ENCODE measurements around the gene A2ML1.
"Not testable (repeated sequence)": the region's sequence is repeated elsewhere in the genome, so short reads cannot be mapped to it uniquely, and the experiment has no call there.

The A2ML1 gene

DNA sequence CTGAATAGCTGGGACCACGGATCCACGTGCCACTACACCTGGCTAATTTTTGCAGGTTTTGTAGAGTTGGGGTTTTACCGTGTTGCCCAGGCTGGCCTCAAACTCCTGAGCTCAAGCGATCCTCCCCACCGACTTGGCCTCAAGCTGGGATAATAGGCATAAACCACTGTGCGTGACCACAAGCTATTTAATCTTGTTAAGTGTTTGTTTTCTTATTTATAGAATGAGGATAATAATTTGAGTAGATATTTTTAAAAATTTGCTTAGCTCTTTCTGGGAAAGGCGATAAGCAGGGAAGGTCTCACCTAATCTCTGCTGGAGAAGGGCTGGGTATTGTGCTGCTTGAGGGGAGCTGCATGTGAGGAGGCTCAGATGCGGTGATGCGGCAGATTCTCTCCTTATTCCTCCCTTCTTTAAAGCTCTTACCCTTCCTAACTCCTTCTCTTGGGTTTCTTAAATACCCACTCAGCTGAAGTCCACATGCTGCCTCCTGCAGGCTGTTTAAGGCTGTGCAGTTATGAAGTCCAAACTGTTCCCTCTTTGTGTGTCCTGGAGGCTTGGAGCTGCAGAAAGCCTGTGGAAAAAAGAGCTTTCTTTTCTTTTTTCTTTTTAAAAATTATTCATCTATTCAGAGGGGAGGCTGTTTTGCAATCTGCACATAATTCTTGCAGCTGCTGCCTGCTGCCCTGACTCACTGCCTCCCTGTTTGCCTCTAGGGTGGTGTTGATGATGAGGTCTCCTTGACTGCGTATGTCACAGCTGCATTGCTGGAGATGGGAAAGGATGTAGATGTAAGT is 37.9 kb downstream of the A2ML1 start:
- peak; percentile 20 for DNase-seq

DNA sequence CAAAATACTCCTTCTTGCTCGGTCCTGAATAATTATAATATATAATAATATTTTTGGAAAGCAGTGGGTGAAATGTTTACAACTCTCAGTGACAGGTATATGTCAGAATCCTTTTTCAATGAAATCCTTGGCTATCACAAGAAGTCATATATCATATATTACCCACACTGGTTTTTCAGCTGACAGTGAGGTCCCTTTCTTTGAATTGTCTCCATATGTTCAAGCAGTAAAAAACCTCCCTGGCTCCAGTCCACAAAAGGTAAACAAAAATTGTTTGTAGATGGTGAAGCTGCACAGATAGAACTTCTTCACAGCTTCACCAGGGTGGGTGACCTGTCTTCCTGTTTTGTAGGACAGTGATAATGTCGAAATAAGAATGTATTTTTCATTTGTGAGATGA is 44.0 kb downstream of the A2ML1 start:
- DNase-seq, result no peak

DNA sequence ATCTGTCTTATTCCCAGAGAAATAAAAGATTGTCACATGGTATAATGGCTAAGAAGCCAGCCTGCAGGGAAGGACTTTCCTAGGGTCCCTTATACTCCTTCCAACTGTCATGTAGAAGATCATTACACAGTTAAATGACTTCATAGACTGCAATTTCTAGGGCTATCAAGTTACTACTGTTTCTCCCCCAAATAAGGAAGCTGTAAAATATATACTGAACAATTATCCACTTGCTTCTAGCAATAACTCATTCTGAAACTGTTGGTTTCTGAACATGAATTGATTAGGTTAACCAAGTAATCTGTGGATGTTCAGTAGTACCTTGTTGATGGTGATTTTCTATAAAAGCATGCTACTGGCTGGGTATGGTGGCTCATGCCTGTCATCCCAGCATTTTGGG is 44.6 kb downstream of the A2ML1 start:
- no peak for DNase-seq

DNA sequence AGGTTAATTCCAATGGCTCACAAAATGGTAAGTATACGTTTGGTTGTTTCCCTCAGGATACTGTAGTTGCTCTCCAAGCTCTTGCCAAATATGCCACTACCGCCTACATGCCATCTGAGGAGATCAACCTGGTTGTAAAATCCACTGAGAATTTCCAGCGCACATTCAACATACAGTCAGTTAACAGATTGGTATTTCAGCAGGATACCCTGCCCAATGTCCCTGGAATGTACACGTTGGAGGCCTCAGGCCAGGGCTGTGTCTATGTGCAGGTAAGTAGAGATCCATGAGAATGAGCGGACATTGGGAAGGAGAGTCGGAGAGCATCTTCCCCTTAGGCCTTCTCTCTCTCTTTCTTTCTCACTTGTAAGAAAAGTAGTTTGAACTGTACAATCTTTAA is 45.4 kb downstream of the A2ML1 start:
- no peak for DNase-seq

DNA sequence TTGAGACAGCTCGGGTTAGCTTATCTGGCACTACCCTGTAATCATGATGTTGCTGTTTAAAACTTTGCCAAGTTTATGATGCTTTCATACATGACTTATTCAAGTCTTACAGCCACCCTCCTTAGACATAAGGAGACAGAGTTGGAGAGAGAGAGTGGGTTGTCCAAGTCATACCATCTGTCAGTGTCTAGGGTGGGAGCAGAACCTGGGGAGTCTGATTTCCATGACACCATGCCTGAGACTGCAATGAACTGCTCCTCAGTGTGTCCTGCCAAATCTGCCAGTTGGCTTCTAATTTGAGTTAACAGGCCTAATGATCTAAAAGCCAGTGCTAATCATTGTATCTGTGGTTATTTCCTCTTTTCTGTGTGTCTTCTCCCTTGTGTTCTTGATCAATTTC is 48.2 kb downstream of the A2ML1 start:
- DNase-seq, result no peak

DNA sequence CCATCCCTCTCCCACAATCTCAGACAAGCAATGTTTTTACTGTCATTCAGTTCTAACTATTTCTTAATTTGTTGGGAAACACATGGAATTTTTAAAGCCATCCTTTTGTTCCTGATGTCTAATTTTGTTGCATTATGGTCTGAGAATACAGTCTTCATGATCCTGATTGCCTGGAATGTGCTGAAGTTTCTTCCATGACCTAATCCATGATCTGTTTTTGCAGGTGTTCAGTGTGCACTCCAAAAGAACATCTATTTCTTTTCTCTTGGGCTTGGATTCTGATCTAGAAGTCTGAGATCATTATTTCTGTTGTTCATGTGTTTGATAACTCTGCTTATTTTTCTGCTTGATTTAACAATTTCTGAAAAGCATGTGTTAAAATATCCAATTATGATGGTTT is 48.6 kb downstream of the A2ML1 start:
- no peak for DNase-seq

DNA sequence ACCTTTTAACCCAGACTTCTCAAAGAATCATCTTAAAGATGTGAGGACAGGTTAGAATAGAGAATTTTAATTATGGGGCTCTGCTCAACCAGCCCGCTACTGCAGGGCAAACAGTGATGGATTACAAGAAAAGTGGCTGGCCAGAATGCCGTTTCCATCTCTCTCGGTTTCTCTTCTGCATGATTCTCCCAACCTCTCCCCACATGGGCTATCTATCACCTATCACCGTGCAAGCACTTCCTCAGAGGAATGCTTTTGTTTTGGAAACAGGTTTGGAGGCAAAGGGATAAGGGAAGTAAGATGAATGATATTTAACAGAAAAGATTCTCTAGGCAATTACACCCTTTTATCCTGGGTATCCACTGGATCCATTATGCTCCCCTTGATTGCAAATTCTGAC is 54.5 kb downstream of the A2ML1 start:
- no peak for DNase-seq

DNA sequence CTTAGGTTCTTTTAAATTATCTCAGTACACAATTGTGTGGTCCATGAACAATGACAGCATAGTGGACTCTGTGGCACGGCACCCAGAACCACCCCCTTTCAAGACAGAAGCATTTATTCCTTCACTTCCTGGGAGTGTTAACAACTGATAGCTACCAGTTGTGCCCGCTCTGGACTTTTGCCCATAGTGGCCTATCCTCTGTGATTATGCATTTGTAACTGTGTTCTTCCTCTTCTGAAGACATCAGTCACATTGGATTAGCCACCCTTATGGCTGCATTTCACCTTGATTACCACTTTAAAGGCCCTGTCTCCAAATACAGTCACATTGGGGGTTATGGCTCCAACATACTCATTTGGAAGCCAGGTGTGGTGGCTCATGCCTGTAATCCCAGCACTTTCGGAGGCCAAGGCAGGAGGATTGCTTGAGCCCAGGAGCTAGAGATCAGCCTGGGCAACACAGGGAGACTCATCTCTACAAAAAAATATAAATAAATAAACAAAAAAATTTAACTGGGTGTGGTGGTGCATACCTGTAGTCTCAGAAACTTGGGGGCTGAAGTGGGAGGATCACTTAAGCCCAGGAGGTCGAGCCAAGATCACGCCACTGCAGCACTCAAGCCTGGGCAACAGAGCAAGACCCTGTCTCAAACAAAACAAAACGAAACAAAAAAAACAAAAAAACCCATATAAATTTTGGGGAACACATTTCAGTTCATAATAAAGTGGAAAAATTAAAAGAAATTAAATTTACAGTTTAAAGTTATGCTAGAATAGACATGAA is 64.3 kb downstream of the A2ML1 start:
- DNase-seq, result no peak

DNA sequence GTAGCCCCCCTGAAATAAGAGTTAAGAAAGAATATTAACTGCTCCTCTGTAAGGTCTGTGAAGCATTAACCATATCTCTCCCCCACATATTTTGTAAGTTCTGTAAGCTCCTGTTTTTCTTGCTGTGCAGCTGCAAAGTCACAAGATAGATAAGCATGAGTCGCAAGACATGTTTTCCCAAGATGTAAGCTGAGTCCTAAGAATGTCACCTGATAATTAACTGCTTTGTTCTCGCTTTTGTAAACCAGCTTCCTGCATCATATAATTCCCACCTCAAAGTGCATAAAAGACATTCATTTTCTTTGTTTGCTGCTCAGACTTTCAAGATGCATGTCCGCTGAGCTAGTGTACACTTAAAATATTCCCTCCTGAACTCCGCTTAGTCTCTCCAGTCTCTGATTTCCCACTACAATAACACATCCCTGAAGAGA is 64.9 kb downstream of the A2ML1 start:
- DNase-seq, result no peak

DNA sequence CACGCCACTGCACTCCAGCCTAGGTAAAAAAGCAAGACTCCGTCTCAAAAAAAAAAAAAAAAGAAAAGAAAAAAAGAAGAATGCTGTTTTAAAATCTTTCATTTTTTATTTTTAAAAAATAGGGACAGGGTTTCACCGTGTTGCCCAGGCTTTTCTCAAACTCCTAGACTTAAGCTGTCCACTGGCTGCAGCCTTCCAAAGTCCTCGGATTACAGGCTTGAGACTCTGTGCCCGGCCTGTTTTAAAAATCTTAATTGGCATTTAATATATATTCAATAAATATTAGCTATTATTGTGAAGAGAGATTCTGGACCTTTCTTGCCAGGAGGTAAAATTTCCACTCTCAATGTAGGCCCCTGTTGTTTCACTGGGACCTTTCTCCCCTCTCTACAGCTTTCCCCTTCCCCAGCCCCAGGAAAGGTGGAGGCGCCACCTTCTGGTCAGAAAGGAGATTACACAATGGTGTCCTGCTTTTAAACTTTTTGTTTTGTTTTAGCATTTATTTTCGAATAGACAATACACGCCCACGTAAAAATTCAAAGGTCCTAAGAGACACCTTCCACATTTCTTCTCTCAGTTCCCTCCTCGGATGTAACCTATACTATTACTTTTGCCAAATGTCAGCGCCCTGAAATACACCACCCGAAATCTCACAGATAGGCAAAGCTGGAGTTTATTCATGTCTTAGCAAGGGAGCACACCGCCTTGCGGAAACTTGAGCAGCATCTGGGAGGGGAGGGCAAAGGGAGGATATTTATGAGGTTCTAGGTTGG is 68.1 kb downstream of the A2ML1 start:
- peak; percentile 36 for DNase-seq

DNA sequence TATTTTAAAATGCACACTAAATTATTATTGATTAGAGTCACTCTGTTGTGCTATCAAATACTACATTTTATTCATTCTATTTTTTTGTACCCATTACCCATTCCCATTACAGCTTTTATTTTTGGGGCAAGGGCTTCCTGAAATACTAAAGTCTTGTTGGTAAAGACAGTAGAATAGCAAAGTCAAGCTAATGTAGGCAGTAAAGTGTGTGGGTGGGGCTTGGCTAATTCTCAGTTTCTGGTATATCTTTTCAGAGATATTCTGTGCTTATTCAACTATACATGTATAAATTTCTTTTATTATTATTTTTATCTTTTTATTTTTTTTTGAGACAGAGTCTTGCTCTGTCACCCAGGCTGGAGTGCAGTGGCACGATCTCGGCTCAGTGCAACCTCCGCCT is 69.6 kb downstream of the A2ML1 start:
- DNase-seq, result no peak

DNA sequence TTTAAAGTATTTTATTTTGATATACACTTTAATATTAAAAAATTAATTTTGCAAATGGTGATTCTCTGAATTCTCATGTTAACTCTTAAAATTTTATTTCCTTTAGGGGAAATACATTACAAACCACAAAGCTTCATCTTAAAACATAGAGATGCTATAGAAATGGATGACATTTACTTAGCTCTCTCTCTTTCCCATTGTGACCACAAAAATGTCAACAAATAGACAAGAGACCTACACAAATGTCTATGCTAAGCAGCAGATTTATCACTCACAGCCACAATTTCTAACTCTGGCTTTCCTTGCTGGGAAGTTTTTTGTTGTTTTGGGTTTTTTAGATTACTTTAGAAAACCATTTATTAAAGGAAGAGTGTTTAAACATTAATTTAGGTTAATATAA is 72.0 kb downstream of the A2ML1 start:
- no peak for DNase-seq

DNA sequence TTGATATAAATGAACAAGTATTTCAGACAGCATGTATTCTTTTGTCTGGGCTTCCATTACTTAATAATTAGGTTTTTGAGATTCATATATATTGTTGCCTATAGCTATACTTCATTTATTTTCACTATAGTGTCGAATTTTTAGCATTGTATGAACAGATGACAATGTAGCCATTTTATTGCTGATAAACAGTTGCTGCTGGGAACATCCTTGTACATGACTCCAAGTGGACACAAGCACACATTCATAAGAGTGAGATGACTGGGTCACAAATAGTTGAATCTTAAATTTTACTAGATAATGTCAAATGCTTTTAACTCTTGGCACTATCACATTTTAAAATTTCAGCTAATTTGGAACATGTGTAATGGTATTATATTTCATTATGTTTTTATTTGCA is 72.6 kb downstream of the A2ML1 start:
- no peak for DNase-seq

DNA sequence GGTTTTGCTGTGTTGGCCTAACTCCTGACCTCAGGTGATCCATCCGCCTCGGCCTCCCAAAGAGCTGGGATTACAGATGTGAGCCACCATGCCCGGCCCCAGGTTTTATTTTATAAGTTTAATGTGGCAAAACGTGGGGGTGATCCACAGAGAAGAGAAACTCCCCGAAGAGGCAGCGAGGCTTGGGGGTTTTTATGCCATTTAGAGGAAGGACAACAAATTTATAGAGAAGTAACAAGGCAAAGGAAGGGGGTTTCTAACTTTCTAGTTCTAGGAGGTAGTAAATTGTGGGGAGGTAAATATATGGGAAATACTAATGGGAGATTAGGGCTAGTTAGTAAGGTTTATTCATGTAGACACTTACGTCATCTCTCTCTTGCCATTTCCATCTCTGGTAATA is 74.7 kb downstream of the A2ML1 start:
- no peak for DNase-seq

DNA sequence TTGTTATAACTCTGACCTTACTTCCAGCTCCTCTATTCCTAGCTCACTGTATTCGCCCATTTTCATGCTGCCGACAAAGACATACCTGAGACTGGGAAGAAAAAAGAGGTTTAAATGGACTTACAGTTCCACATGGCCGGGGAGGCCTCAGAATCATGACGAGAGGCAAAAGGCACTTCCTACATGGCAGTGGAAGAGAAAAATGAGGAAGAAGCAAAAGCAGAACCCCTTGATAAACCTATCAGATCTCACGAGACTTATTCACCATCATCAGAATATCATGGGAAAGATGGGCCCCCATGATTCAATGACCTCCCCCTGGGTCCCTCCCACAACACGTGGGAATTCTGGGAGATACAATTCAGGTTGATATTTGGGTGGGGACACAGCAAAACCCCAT is 77.4 kb downstream of the A2ML1 start:
- DNase-seq, result no peak

DNA sequence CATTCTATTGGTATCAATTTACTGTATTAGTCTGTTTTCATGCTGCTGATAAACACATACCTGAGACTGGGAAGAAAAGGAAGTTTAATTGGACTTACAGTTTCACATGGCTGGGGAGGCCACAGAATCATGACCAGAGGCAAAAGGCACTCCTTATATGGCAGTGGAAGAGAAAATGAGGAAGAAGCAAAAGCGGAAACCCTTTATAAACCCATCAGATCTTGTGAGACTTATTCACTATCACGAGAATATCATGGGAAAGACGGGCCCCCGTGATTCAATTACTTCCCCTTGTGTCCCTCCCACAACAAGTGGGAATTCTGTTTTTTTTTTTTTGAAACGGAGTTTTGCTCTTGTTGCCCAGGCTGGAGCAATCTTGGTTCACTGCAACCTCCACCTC is 80.3 kb downstream of the A2ML1 start:
- not testable (repeated sequence) for DNase-seq

DNA sequence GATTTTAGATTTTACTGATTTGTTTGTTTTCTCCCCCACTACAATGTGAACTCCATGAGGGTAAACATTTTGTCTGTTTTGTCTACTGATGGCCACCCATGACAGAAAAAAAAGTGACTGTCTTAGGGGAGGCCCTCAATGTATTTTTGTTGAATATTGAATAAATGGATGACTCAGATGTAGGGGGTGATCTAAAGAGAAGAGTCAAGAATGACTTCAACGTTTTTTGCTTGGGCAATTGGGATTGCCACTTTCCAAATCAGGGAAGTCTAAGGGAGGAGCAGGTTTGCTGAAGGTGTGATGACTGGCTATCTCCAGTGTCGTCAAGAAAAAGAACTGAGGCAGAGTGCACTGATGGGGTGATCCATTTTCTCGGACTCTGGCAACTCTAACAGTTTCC is 81.2 kb downstream of the A2ML1 start:
- no peak for DNase-seq

DNA sequence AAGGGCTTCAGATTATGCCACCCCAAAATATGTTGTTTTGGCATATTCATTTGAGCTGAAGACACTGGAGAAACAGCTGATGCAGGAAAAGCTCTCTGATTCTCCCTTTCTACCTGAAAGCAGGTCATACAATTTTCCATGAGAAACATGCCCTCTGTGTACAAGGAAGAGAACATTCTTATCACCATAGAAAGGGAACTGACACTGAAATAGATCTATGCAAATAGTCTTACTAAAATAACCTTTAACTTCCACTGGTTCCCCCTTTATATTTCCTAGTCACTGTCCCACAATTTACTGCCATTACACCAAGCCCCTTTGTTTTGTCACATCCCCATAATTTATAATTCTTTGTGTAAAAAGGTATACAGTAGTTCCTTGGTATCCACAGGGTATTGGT is 82.2 kb downstream of the A2ML1 start:
- no peak for DNase-seq

DNA sequence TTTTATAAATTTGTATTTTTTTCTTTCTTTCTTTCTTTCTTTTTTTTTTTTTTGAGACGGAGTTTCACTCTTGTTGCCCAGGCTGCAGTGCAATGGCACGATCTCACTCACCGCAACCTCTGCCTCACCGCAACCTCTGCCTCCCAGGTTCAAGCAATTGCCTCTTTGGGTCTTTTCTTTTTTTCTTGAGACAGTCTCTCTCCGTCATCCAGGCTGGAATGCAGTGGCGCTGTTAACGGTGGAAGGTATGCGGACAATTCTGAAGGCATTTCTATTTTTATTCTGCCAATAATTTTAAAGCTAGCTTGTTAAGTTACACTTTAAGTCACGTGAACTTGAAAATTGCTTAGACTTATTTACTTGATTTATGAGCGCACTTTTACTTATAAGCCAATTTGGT is 83.1 kb downstream of the A2ML1 start:
- DNase-seq, result no peak

DNA sequence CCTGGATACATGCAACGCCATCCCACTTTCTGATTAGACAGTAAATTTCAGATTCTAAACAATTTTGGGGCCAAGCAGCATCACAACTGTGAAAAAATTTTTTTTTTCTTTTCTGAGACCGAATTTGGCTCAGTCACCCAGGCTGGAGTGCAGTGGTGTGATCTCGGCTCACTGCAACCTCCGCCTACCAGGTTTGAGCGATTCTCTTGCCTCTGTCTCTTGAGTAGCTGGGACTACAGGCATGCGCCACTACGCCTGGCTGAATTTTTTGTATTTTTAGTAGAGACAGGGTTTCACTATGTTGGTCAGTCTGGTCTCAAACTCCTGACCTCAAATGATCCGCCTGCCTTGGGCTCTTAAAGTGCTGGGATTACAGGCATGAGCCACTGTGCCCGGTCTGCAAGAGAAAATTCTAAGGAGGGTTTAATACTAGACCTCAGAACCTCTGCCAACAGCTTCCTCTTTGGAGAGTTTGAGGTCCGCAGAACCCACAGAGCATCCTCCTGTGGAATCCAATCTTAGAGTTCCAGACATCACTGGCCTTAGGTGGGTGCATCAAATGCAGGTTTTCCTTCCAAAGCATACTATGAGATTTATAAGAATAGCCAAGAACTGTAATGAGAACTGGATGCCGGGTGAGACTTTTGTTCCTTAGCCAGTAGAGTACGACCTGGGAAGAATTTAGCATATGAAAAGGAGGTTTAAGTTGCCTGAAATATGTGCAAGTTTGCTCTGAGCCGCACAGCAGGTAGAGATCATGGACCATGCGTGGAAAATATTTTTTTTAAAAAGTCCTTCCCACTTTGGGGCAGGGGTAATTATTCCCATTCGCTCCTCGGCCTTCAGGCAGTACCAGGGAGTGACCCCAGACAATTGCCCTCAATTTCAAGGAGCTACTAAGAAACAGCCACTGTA is 84.1 kb downstream of the A2ML1 start:
- DNase-seq, result no peak

DNA sequence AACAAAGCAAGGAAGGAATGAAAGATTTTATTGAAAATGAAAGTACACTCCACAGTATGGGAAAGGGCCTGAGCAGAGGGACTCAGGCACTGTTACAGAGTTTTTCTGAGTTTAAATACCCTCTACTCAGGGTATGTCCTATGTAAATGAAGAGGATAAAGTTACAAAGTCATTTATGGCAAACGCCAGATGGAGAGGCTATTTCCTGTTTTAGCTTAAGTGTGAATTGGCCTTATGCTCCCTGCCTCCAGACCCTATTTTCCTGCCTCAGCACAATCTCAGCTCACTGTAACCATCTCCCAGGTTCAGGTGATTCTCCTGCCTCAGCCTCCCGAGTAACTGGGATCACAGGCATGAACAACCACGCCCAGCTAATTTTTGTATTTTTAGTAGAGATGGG is 85.1 kb downstream of the A2ML1 start:
- no peak for DNase-seq

DNA sequence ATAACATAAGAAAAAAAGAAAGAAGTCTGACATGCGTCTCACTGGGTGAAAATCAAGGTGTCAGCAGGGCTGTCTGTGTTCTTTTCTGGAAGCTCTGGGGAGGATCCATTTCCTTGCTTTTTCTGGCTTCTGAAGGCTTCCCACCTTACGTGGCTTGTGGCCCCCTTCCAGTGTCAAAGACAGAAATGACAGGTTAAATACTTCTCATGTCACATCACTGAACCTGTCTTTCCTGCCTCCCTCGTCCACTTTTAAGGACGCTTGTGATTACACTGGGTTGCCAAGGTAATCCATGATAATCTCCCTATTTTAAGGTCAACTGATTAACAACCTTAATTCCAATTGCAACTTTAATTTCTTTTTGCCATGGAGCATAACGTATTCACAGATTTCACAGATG is 87.3 kb downstream of the A2ML1 start:
- no peak for DNase-seq

All from NCI-H1694 (cell line).